GM10248 (cell line): ENCODE data around the gene SYNPR.

Source experiments
- CTCF ChIA-PET: fragments of 300-600 bp; sonication (Branson Sonifier 250); formaldehyde crosslinking; extraction: SDS; loops from one replicate; lab custom pipeline; 2021; ENCODE audit warnings: antibody characterized with exemption; lab: Yijun Ruan, JAX
- POLR2A ChIA-PET: fragments of 350-650 bp; sonication (Branson Sonifier 250); formaldehyde crosslinking; extraction: SDS; loops from one replicate; lab custom pipeline; 2020; ENCODE audit warnings: antibody characterized with exemption; lab: Yijun Ruan, JAX
- DNase-seq: peaks from one replicate; pipeline ENCODE4 v3.0.0; 2012; ENCODE audit errors: extremely low spot score
- CTCF ChIP-seq: IDR thresholded peaks from 2 replicates; pipeline ENCODE4 v1.5.1; 2012; ENCODE audit warnings: mild to moderate bottlenecking, low read depth; ENCODE audit errors: extremely low read depth, missing control alignments, control extremely low read depth

Gene SYNPR

DNA sequence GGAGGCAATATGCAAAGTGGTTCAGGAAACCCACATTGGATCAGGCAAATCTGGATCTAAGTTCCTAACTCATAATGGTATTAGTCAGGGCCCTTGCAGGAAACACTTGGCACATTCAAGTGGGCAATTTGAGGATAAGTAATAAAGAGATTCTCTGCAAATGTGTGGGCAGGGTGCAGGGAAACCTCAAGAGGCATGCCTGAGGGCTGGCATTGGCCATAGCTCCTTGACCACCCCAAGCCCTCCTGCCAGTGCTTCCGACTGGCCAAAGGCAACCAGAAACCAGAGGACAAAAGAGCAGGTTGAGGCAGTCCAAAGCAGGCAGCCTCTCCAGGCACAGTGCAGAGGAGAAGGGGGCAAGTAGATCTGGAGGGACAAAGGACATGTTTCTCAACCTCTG lies 243.5 kb downstream of the SYNPR start:
- POLR2A ChIA-PET = no interaction called here
- CTCF ChIA-PET = interaction anchor here (0.9 kb wide), 1 partner anchor 18 kb away, joined by 3 read pairs; no protein-coding TSS in a partner anchor
- no peak for DNase-seq
- TF ChIP-seq CTCF = no peak

- ChIA-PET POLR2A (no interaction called here), CTCF (no interaction called here)
- no peak for DNase-seq
- TF ChIP-seq CTCF = no peak
Observed at GRCh38 chr3:63523100-63523499, 245.0 kb downstream of the SYNPR start.

DNA sequence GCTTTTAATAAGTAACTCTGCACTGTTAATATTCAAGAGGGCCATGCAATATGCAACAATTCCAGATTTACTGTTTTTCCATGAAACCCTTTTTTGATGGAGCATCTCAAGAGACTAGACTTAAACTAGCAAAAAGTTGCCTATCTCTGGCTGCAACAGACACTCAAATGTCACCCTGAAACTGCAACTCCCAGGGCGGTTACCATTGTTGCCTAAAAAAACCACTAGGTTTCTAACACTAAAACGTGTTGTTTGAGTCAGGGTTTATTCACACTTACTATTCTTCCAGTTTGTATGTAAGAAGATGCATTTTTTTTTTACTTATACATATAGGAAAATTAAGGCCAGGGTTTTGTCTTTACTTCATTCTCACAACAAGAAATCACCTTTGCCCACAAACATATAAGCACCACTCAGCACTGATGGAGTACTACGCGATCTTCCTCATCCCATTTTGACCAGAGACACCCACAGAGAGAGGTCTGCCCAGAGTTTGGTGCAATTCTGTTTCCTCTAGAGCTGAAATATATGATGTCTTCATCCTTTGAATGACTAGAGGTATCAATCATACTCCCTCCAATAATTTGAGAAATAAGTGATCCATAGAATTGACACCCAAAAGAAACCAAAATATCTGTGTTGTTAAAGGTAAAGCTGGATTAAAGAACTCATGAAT lies 250.4 kb downstream of the SYNPR start:
- CTCF ChIA-PET = no interaction called here
- no peak for TF ChIP-seq CTCF
- POLR2A ChIA-PET = no interaction called here
- DNase-seq = no peak

- POLR2A ChIA-PET = no interaction called here
- no peak for DNase-seq
- CTCF ChIA-PET = no interaction called here
- no peak for TF ChIP-seq CTCF
Observed at GRCh38 chr3:63532521-63532920, 254.4 kb downstream of the SYNPR start.

DNA sequence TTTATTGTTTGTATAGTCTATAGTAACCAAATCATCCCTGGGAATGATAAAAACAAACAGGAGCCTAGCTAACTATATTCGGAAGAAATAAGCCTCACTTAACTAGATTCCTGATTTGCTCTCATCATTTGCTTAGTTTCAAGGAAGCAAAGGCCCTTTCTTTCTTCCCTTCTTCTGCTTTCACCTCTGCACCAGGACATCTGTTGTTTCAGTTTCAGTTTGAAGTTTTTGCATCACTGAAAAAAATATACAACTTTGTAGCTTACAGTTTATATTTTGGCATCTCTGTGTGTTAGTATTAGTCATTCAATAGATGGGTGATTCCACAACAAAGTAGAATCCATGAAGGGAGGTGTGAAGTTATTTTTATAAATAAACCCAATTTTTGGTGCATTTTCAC lies 260.8 kb downstream of the SYNPR start:
- ChIA-PET CTCF (interaction anchor here (1.9 kb wide), 1 partner anchor 11 kb away, joined by 4 read pairs; no protein-coding TSS in a partner anchor), POLR2A (no interaction called here)
- DNase-seq = no peak
- no peak for TF ChIP-seq CTCF

DNA sequence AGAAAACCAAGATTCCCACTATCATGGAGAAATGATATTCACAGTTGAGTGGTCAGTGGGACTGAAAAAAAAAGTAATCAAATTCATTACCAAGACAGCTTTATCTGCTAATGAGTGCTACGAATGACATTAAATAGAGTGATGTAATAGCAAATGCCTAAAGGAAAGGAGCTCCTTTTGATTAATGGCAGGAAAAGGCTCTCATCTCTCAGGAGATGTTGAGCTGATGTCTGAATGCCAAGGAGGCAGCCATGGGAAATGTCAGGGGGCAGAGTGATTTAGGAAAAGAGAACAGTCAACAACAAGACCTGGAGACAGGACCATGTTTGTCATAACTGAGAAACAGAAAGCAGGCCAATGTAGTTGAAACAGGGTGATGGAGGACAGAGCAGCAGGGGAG lies 277.7 kb downstream of the SYNPR start:
- DNase-seq = no peak
- TF ChIP-seq CTCF = no peak
- CTCF ChIA-PET = interaction anchor here (1.5 kb wide), 1 partner anchor 11 kb away, joined by 4 read pairs; no protein-coding TSS in a partner anchor
- POLR2A ChIA-PET = no interaction called here
